GM23338 (cell line): ENCODE results near the gene ZBTB24.

Experiments
- EZH2 ChIP-seq: fragments of 200-600 bp; sonication (generic); IDR thresholded peaks from one replicate; pipeline ENCODE4 v1.8.0; 2017; ENCODE audit warnings: antibody characterized with exemption, mild to moderate bottlenecking, low read depth; ENCODE audit not compliant: unreplicated experiment
- EZH2phosphoT487 ChIP-seq: fragments of 200-600 bp; sonication (generic); IDR thresholded peaks from one replicate; pipeline ENCODE4 v1.8.1; 2018; ENCODE audit warnings: antibody characterized with exemption; ENCODE audit not compliant: unreplicated experiment
- JUNB ChIP-seq: IDR thresholded peaks from one replicate; pipeline ENCODE4 v1.6.1; 2016; ENCODE audit warnings: antibody characterized with exemption; ENCODE audit not compliant: unreplicated experiment
- NANOG ChIP-seq: IDR thresholded peaks from 2 replicates; pipeline ENCODE4 v1.6.1; 2016; ENCODE audit warnings: antibody characterized with exemption, borderline replicate concordance
- POLR2AphosphoS5 ChIP-seq: IDR thresholded peaks from 2 replicates; pipeline ENCODE4 v1.6.1; 2016; ENCODE audit warnings: antibody characterized with exemption, low read depth
- STAT1 ChIP-seq: IDR thresholded peaks from one replicate; pipeline ENCODE4 v1.6.1; 2016; ENCODE audit warnings: antibody characterized with exemption; ENCODE audit not compliant: unreplicated experiment
- ZNF331 ChIP-seq: fragments of 250-450 bp; sonication (Bioruptor Pico); IDR thresholded peaks from 2 replicates; pipeline ENCODE4 v1.5.0; 2020; ENCODE audit warnings: low read depth, mild to moderate bottlenecking, moderate library complexity
- TF ChIP-seq, protein P1 (sequence below), 2 experiments: fragments of 200-600 bp in 1 of 2; sonication (generic) in 1 of 2; conservative IDR thresholded peaks; 2 replicates each; pipeline versions ENCODE4 v1.5.1 to v1.6.1; 2016 to 2017; ENCODE audit warnings: antibody characterized with exemption in 2 of 2, low read depth in 2 of 2, mild to moderate bottlenecking in 2 of 2, moderate library complexity in 1 of 2
- TF ChIP-seq, protein P2 (sequence below): IDR thresholded peaks from one replicate; pipeline ENCODE4 v1.6.1; 2018; ENCODE audit warnings: antibody characterized with exemption; ENCODE audit not compliant: unreplicated experiment

- TF ChIP-seq, protein P1, sequence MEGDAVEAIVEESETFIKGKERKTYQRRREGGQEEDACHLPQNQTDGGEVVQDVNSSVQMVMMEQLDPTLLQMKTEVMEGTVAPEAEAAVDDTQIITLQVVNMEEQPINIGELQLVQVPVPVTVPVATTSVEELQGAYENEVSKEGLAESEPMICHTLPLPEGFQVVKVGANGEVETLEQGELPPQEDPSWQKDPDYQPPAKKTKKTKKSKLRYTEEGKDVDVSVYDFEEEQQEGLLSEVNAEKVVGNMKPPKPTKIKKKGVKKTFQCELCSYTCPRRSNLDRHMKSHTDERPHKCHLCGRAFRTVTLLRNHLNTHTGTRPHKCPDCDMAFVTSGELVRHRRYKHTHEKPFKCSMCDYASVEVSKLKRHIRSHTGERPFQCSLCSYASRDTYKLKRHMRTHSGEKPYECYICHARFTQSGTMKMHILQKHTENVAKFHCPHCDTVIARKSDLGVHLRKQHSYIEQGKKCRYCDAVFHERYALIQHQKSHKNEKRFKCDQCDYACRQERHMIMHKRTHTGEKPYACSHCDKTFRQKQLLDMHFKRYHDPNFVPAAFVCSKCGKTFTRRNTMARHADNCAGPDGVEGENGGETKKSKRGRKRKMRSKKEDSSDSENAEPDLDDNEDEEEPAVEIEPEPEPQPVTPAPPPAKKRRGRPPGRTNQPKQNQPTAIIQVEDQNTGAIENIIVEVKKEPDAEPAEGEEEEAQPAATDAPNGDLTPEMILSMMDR (conservative IDR thresholded peaks at IDR 0.05; ENCODE audit: low read depth in 2 of 2): no peak
- TF ChIP-seq POLR2AphosphoS5 (no peak), EZH2 (no peak), JUNB (no peak), ZNF331 (CRISPR knock-in tag) (no peak), EZH2phosphoT487 (no peak), STAT1 (no peak), NANOG (no peak)
- TF ChIP-seq, protein P2, sequence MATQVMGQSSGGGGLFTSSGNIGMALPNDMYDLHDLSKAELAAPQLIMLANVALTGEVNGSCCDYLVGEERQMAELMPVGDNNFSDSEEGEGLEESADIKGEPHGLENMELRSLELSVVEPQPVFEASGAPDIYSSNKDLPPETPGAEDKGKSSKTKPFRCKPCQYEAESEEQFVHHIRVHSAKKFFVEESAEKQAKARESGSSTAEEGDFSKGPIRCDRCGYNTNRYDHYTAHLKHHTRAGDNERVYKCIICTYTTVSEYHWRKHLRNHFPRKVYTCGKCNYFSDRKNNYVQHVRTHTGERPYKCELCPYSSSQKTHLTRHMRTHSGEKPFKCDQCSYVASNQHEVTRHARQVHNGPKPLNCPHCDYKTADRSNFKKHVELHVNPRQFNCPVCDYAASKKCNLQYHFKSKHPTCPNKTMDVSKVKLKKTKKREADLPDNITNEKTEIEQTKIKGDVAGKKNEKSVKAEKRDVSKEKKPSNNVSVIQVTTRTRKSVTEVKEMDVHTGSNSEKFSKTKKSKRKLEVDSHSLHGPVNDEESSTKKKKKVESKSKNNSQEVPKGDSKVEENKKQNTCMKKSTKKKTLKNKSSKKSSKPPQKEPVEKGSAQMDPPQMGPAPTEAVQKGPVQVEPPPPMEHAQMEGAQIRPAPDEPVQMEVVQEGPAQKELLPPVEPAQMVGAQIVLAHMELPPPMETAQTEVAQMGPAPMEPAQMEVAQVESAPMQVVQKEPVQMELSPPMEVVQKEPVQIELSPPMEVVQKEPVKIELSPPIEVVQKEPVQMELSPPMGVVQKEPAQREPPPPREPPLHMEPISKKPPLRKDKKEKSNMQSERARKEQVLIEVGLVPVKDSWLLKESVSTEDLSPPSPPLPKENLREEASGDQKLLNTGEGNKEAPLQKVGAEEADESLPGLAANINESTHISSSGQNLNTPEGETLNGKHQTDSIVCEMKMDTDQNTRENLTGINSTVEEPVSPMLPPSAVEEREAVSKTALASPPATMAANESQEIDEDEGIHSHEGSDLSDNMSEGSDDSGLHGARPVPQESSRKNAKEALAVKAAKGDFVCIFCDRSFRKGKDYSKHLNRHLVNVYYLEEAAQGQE: no peak
These were observed 33.8 kb downstream of the ZBTB24 start for GRCh38 chr6:109449064-109449794.
